ENCODE data around the gene E2F2.

- no peak for TF ChIP-seq CTCF (optimal IDR thresholded peaks at IDR 0.05 in 1 of 3, IDR thresholded peaks at IDR 0.05 in 1 of 3, conservative IDR thresholded peaks at IDR 0.05 in 1 of 3; ENCODE audit: extremely low read depth in 1 of 3, insufficient read depth in 2 of 3, low read length in 3 of 3)
- TF ChIP-seq EZH2 (IDR thresholded peaks at IDR 0.05; ENCODE audit: low read length), result no peak
These were observed 39.1 kb upstream of the E2F2 start for GRCh38 chr1:23570001-23570691.

All from keratinocyte (primary cell).